SK-N-SH treated with all-trans-retinoic acid at 6 μM for 48 hours (cell line): ENCODE data around the gene SUPV3L1.
"Not testable (repeated sequence)": the region's sequence is repeated elsewhere in the genome, so short reads cannot be mapped to it uniquely, and the experiment has no call there.

Experiments used
- ATAC-seq: fragments of 200-7000 bp; cut with Tn5 transposase; 3 replicates; pipeline ENCODE4 v1.9.1; 2020; ENCODE audit warnings: mild to moderate bottlenecking, moderate library complexity
- ARNTL ChIP-seq: fragments of 450-650 bp; formaldehyde crosslinking; IDR thresholded peaks from 2 replicates; pipeline ENCODE4 v1.5.0; 2020; ENCODE audit warnings: low read depth, mild to moderate bottlenecking, moderate library complexity, borderline replicate concordance
- BACH2 ChIP-seq: fragments of 250-450 bp; sonication (Bioruptor Pico); IDR thresholded peaks from 2 replicates; pipeline ENCODE4 v1.9.0; 2021; ENCODE audit warnings: mild to moderate bottlenecking, borderline replicate concordance
- CREB5 ChIP-seq: fragments of 250-450 bp; sonication (Bioruptor Pico); IDR thresholded peaks from 2 replicates; pipeline ENCODE4 v1.5.1; 2020; ENCODE audit warnings: low read depth, mild to moderate bottlenecking, moderate library complexity
- CSDC2 ChIP-seq: fragments of 250-450 bp; sonication (Bioruptor Pico); IDR thresholded peaks from 2 replicates; pipeline ENCODE4 v1.5.0; 2020; ENCODE audit warnings: mild to moderate bottlenecking, moderate library complexity
- ESRRG ChIP-seq: fragments of 250-450 bp; sonication (Bioruptor Pico); IDR thresholded peaks from 2 replicates; pipeline ENCODE4 v1.6.1; 2021; ENCODE audit warnings: mild to moderate bottlenecking
- GLIS3 ChIP-seq: fragments of 250-450 bp; sonication (Bioruptor Pico); IDR thresholded peaks from 2 replicates; pipeline ENCODE4 v1.5.0; 2020; ENCODE audit warnings: mild to moderate bottlenecking, moderate library complexity
- ISL1 ChIP-seq: fragments of 250-450 bp; sonication (Bioruptor Pico); IDR thresholded peaks from 2 replicates; pipeline ENCODE4 v2.1.2; 2022; ENCODE audit warnings: mild to moderate bottlenecking, moderate library complexity
- OSR1 ChIP-seq: fragments of 250-450 bp; sonication (Bioruptor Pico); IDR thresholded peaks from 2 replicates; pipeline ENCODE4 v1.8.0; 2022; ENCODE audit warnings: moderate library complexity, mild to moderate bottlenecking, inconsistent platforms
- PATZ1 ChIP-seq: fragments of 250-450 bp; sonication (Bioruptor Pico); IDR thresholded peaks from 2 replicates; pipeline ENCODE4 v1.8.0; 2020; ENCODE audit warnings: mild to moderate bottlenecking, moderate library complexity, borderline replicate concordance
- PPARA ChIP-seq: fragments of 250-450 bp; sonication (Bioruptor Pico); IDR thresholded peaks from 2 replicates; pipeline ENCODE4 v1.5.0; 2020; ENCODE audit warnings: mild to moderate bottlenecking, borderline replicate concordance
- RARB ChIP-seq: fragments of 250-450 bp; sonication (Bioruptor Pico); IDR thresholded peaks from 2 replicates; pipeline ENCODE4 v1.8.0; 2021; ENCODE audit warnings: mild to moderate bottlenecking, moderate library complexity
- SNAI2 ChIP-seq: fragments of 250-450 bp; sonication (Bioruptor Pico); IDR thresholded peaks from 2 replicates; pipeline ENCODE4 v1.5.0; 2020; ENCODE audit warnings: mild to moderate bottlenecking, moderate library complexity
- TCF4 ChIP-seq: fragments of 250-450 bp; sonication (Bioruptor Pico); IDR thresholded peaks from 2 replicates; pipeline ENCODE4 v1.8.0; 2021; ENCODE audit warnings: mild to moderate bottlenecking, moderate library complexity, borderline replicate concordance
- TOX ChIP-seq: fragments of 250-450 bp; sonication (Bioruptor Pico); IDR thresholded peaks from 2 replicates; pipeline ENCODE4 v1.8.0; 2021; ENCODE audit warnings: mild to moderate bottlenecking, moderate library complexity, borderline replicate concordance
- ZFP3 ChIP-seq: fragments of 250-450 bp; sonication (Bioruptor Pico); IDR thresholded peaks from 2 replicates; pipeline ENCODE4 v1.5.0; 2020; ENCODE audit warnings: mild to moderate bottlenecking, moderate library complexity
- ZFP30 ChIP-seq: fragments of 450-650 bp; formaldehyde crosslinking; IDR thresholded peaks from 2 replicates; pipeline ENCODE4 v1.5.0; 2022; ENCODE audit warnings: mild to moderate bottlenecking, moderate library complexity
- ZNF565 ChIP-seq: fragments of 450-650 bp; formaldehyde crosslinking; conservative IDR thresholded peaks from 2 replicates; pipeline ENCODE4 v1.5.0; 2020; ENCODE audit warnings: low read depth, mild to moderate bottlenecking, moderate library complexity
- ZNF8 ChIP-seq: fragments of 450-650 bp; formaldehyde crosslinking; IDR thresholded peaks from 2 replicates; pipeline ENCODE4 v1.5.0; 2020; ENCODE audit warnings: mild to moderate bottlenecking, moderate library complexity
- TF ChIP-seq, protein P1 (sequence below): fragments of 250-450 bp; sonication (Bioruptor Pico); IDR thresholded peaks from 2 replicates; pipeline ENCODE4 v1.5.0; 2020; ENCODE audit warnings: mild to moderate bottlenecking, moderate library complexity
- TF ChIP-seq, protein P2 (sequence below): fragments of 250-450 bp; sonication (Bioruptor Pico); IDR thresholded peaks from 2 replicates; pipeline ENCODE4 v1.5.1; 2021; ENCODE audit warnings: mild to moderate bottlenecking, moderate library complexity
- TF ChIP-seq, protein P3 (sequence below): fragments of 250-450 bp; sonication (Bioruptor Pico); IDR thresholded peaks from 2 replicates; pipeline ENCODE4 v1.8.0; 2021; ENCODE audit warnings: low read depth, mild to moderate bottlenecking, moderate library complexity, borderline replicate concordance

Gene SUPV3L1

DNA sequence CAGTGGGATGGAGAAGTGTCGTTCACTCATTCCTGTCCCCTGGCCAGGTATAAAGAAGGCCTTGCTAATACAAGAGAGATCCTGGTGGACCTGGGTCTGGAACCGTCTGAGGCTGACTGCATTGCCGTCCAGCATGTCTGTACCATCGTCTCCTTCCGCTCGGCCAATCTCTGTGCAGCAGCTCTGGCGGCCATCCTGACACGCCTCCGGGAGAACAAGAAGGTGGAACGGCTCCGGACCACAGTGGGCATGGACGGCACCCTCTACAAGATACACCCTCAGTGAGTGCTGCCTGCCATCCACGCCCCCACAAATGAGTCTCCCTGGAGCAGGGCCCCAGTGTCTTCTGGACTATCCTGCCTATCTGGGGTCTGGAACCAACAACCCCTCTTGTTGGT is 67.3 kb downstream of the SUPV3L1 start (continued):
- TF ChIP-seq PATZ1 (CRISPR knock-in tag) = no peak
- no peak for TF ChIP-seq TOX (CRISPR knock-in tag)
- TF ChIP-seq ISL1 (CRISPR knock-in tag) = no peak
- TF ChIP-seq, all 23 proteins: peak for 0

- ATAC-seq = no peak
These were observed 68.2 kb downstream of the SUPV3L1 start for GRCh38 chr10:69248117-69248730.

DNA sequence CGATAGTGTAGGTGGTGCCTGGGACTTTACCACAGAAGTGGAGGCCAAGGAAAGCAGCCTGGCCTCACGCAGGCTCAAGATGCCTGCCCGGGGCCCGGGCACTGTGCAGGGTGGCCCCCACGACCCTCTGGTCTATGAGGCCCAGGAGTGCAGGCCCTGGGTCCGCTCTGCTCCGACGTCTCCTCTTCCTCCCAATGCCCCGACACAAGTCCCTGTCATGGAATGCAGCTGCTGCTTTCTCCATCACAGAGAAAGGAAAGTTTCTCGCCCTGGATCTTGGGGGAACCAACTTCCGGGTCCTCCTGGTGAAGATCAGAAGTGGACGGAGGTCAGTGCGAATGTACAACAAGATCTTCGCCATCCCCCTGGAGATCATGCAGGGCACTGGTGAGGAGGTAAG is 70.0 kb downstream of the SUPV3L1 start:
- TF ChIP-seq ZNF565 (CRISPR knock-in tag) = no peak
- no peak for TF ChIP-seq SNAI2 (CRISPR knock-in tag)
- TF ChIP-seq, protein P1, sequence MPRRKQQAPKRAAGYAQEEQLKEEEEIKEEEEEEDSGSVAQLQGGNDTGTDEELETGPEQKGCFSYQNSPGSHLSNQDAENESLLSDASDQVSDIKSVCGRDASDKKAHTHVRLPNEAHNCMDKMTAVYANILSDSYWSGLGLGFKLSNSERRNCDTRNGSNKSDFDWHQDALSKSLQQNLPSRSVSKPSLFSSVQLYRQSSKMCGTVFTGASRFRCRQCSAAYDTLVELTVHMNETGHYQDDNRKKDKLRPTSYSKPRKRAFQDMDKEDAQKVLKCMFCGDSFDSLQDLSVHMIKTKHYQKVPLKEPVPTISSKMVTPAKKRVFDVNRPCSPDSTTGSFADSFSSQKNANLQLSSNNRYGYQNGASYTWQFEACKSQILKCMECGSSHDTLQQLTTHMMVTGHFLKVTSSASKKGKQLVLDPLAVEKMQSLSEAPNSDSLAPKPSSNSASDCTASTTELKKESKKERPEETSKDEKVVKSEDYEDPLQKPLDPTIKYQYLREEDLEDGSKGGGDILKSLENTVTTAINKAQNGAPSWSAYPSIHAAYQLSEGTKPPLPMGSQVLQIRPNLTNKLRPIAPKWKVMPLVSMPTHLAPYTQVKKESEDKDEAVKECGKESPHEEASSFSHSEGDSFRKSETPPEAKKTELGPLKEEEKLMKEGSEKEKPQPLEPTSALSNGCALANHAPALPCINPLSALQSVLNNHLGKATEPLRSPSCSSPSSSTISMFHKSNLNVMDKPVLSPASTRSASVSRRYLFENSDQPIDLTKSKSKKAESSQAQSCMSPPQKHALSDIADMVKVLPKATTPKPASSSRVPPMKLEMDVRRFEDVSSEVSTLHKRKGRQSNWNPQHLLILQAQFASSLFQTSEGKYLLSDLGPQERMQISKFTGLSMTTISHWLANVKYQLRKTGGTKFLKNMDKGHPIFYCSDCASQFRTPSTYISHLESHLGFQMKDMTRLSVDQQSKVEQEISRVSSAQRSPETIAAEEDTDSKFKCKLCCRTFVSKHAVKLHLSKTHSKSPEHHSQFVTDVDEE (CRISPR knock-in tag) = no peak
- no peak for TF ChIP-seq BACH2 (CRISPR knock-in tag)
- TF ChIP-seq TCF4 (CRISPR knock-in tag) = no peak
- no peak for TF ChIP-seq PATZ1 (CRISPR knock-in tag)
- TF ChIP-seq CREB5 (CRISPR knock-in tag) = no peak
- no peak for TF ChIP-seq TOX (CRISPR knock-in tag)
- TF ChIP-seq, protein P2, sequence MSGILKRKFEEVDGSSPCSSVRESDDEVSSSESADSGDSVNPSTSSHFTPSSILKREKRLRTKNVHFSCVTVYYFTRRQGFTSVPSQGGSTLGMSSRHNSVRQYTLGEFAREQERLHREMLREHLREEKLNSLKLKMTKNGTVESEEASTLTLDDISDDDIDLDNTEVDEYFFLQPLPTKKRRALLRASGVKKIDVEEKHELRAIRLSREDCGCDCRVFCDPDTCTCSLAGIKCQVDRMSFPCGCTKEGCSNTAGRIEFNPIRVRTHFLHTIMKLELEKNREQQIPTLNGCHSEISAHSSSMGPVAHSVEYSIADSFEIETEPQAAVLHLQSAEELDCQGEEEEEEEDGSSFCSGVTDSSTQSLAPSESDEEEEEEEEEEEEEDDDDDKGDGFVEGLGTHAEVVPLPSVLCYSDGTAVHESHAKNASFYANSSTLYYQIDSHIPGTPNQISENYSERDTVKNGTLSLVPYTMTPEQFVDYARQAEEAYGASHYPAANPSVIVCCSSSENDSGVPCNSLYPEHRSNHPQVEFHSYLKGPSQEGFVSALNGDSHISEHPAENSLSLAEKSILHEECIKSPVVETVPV = no peak
- TF ChIP-seq ISL1 (CRISPR knock-in tag) = no peak
- TF ChIP-seq, protein P3, sequence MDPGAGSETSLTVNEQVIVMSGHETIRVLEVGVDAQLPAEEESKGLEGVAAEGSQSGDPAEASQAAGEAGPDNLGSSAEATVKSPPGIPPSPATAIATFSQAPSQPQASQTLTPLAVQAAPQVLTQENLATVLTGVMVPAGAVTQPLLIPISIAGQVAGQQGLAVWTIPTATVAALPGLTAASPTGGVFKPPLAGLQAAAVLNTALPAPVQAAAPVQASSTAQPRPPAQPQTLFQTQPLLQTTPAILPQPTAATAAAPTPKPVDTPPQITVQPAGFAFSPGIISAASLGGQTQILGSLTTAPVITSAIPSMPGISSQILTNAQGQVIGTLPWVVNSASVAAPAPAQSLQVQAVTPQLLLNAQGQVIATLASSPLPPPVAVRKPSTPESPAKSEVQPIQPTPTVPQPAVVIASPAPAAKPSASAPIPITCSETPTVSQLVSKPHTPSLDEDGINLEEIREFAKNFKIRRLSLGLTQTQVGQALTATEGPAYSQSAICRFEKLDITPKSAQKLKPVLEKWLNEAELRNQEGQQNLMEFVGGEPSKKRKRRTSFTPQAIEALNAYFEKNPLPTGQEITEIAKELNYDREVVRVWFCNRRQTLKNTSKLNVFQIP (CRISPR knock-in tag) = no peak
- no peak for TF ChIP-seq ARNTL (CRISPR knock-in tag)
- TF ChIP-seq GLIS3 (CRISPR knock-in tag) = no peak
- TF ChIP-seq CSDC2 (CRISPR knock-in tag) = no peak
- no peak for TF ChIP-seq ESRRG (CRISPR knock-in tag)
- TF ChIP-seq ZFP30 = no peak
- no peak for TF ChIP-seq ZNF8
- TF ChIP-seq PPARA (CRISPR knock-in tag) = no peak
- no peak for TF ChIP-seq RARB (CRISPR knock-in tag)
- TF ChIP-seq OSR1 = no peak
- ATAC-seq = no peak

More at GRCh38 chr10:69248117-69248730, 68.2 kb downstream of the SUPV3L1 start:
- TF ChIP-seq, protein P2 = no peak
- TF ChIP-seq ZFP30 (no peak), ZFP3 (CRISPR knock-in tag) (no peak), CSDC2 (CRISPR knock-in tag) (no peak), ESRRG (CRISPR knock-in tag) (no peak), TOX (CRISPR knock-in tag) (no peak), SNAI2 (CRISPR knock-in tag) (no peak)

- ATAC-seq = not testable (repeated sequence)
These were observed 71.4 kb downstream of the SUPV3L1 start for GRCh38 chr10:69251417-69251816.
